ENCODE data around the gene TARBP2.

DNA sequence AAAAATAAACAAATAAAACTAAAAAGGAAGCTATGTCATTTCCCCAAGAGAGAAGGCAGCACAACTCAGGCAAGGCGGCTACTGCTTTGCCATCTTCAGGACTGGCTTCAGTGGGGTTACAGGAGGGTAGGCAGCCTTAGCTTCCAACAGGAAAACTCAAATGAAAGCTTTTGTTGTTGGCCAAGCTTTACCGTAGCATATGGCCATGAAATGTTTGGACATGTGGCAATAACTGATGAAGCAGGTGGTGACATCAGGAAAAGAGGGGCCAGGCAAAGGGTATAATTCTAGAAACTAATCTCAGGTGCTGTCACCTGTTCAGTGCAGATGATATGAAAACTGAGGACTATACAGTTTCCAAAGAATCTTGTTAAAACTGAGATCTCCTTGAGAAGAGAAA is 29.0 kb downstream of the TARBP2 start:
- TF ChIP-seq POLR2A (IDR thresholded peaks at IDR 0.05) = no peak
- TF ChIP-seq, protein P1, sequence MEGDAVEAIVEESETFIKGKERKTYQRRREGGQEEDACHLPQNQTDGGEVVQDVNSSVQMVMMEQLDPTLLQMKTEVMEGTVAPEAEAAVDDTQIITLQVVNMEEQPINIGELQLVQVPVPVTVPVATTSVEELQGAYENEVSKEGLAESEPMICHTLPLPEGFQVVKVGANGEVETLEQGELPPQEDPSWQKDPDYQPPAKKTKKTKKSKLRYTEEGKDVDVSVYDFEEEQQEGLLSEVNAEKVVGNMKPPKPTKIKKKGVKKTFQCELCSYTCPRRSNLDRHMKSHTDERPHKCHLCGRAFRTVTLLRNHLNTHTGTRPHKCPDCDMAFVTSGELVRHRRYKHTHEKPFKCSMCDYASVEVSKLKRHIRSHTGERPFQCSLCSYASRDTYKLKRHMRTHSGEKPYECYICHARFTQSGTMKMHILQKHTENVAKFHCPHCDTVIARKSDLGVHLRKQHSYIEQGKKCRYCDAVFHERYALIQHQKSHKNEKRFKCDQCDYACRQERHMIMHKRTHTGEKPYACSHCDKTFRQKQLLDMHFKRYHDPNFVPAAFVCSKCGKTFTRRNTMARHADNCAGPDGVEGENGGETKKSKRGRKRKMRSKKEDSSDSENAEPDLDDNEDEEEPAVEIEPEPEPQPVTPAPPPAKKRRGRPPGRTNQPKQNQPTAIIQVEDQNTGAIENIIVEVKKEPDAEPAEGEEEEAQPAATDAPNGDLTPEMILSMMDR (IDR thresholded peaks at IDR 0.05) = no peak

All from gastroesophageal sphincter (tissue), 3 donors.